T-helper 22 cell (primary cell): ENCODE data around the gene SIRT2.
"Not testable (repeated sequence)": the region's sequence is repeated elsewhere in the genome, so short reads cannot be mapped to it uniquely, and the experiment has no call there.

Source experiments
- DNase-seq: peaks from one replicate; pipeline ENCODE4 v3.0.0-alpha.2; 2020; ENCODE audit warnings: low read depth

Gene SIRT2

DNA sequence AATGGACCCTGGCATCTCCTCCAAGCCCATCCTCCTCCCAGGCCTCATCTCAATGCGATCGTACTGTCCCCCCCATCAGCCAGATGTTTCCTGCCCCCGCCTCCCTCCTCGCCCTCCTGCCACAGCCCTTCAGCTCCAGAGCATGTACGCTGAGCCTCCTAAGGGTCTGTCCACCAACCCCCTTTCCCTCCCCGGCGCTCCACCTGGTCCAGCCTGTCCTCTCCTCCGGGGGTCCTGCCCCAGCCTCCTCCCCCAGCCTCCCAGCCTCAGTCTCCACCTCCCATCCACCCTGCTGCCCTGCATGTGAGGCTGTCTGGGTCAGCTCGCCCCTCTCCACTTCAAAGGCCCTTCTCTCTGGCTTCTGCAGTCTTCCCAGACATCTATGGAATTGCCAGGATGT lies 4.5 kb downstream of the SIRT2 start:
- DNase-seq, result no peak

DNA sequence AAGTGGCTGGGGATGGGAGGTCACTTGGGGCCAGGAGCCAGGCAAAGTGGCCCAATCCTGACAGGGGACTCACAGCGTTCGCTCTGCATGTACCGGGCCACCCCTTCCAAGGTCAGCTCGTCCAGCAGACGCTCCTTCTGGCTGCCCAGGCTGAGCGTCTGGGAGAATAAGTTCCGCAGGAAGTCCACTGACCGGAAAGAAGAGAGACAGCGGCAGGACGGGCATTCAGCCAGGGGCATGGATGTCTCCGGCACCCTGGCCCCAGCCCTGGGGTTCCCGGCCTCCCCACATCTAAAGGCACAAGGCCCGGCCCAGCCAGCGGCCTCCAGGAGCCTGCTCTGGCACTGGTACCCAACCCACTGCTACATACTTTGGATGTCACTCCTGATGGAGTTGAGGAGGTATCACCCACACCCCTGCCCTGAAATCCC lies 6.1 kb downstream of the SIRT2 start:
- DNase-seq, result no peak

- DNase-seq, result no peak
Observed at GRCh38 chr19:38892841-38893240, 6.6 kb downstream of the SIRT2 start.

- DNase-seq, result no peak
Observed at GRCh38 chr19:38891771-38892170, 7.6 kb downstream of the SIRT2 start.

- DNase-seq, result no peak
Observed at GRCh38 chr19:38890686-38891085, 8.7 kb downstream of the SIRT2 start.

DNA sequence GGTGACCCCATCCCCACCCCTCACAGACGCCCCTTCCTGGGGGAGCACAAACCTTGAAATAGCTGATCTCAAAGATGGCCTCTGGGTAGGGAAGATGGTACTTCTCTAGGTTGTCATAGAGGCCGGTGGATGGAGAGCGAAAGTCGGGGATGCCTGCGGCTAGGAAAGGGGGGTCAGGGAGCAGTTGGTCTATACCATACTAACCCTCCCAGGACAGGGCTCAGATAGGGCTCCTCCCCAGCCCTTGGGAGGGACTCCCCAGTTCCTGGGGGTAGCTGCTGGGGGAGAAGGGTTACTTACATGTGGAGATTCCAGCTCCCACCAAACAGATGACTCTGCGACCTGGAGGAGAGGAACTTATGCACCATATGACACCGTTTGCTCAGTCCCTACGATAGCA lies 9.6 kb downstream of the SIRT2 start:
- DNase-seq, result no peak

- DNase-seq, result no peak
Observed at GRCh38 chr19:38888876-38889275, 10.5 kb downstream of the SIRT2 start.

- not testable (repeated sequence) for DNase-seq
Observed at GRCh38 chr19:38884691-38885090, 14.7 kb downstream of the SIRT2 start.

GRCh38 chr19:38883286-38883685 lies 16.1 kb downstream of the SIRT2 start:
- no peak for DNase-seq

- DNase-seq, result no peak
Observed at GRCh38 chr19:38880882-38881609, 18.4 kb downstream of the SIRT2 start.

GRCh38 chr19:38880076-38880881 lies 19.1 kb downstream of the SIRT2 start:
- no peak for DNase-seq

GRCh38 chr19:38879400-38879751 lies 20.0 kb downstream of the SIRT2 start:
- DNase-seq, result no peak

DNA sequence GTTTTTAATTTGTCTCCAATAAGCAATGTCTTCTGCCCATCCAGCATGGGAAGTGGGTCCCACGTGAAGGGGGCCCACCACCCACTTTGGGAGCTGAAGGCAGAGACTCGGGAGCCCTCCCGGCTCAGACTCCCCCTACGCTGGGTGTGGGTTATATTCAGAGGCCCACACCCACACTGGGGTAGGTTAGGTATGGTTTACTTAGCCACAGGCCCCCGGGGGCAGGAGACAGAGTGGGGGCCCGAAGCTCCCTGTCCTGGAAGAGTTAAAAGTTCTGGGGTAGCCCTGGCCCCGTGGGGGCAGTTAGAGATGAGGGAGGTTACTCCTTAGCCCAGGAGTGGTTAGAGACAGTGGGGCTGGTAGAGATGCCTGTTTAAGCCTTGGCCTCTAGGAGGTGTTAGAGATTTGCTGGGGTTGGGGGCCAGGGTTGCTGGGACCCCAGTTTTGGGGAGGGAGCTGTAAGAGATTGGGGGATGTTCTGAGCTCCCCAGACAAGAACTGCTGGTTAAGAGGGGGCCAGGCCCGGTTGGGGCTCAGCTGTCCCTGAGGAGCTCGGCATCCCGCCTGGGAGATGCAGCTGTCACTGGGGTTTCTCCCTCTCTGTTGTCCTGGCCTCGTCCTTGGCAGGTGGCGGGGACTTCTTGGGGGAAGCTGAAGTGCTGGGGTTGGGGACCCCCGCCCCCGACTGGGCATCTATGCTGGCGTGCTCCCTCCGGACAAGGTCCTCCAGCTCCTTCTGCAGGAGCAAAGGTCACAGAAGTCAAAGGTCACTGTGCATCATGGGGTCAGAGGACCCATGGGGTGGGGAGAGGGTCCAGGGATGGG lies 20.6 kb downstream of the SIRT2 start:
- no peak for DNase-seq

DNA sequence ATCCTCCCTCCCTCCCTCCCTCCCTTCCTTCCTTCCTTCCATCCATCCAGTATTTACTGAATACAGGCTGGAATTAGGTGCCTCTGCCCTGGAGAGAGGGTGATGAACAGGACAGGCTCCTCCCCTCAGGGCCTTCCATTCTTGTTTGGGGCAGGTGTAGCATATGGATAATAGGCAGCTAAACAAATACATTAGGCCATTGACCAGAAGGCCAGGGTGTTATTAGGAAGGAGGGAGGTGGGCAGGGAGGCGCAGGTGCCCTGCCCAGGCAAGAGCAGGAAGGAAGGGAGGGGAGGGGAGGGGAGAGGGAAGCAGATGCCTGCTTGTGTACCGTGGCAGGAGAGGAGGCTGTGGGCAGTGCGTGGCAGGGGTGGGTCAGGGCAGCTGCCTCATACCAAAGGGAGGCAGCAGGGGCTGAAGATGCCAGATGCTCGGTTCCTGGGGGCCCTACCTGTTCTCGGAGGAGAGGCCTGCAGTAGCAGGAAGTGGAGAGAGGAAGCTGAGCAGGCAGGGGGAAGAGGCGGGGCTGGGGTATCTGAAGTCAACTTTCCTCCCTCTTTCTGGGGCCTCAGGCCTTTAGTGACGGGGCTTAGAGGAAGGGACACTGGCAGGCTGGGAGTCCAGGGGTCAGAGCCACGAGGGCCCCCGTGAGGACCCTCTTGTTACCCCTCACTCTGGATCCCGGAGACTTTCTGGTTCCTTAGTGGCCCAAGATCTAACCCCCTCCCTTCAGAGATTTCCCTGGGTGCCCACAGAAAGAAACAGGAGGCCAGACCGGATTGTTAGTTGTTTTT lies 21.4 kb downstream of the SIRT2 start, which contains the start of gene RINL:
Gene RINL (minus strand): TSS at position 495 of the 794 bp plus-strand sequence. CDS start 1,533 bp downstream, outside the sequence.
- peak; percentile 49 for DNase-seq

GRCh38 chr19:38875656-38876395 lies 23.6 kb downstream of the SIRT2 start:
- no peak for DNase-seq

DNA sequence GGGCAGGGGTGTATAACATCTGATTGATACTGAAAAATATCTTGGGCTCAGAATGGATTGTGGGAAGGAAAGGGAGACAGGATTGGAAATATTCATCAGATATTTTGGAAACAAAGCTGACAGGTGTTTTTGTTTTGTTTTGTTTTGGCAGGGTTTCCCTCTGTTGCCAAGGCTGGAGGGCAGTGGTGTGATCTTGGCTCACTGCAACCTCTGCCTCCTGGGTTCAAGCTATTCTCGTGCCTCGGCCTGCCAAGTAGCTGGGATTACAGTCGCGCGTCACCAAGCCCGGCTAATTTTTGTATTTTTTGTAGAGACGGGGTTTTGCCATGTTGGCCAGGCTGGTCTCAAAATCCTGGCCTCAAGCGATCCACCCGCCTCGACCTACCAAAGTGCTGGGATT lies 26.0 kb downstream of the SIRT2 start:
- not testable (repeated sequence) for DNase-seq

- DNase-seq, result no peak
Observed at GRCh38 chr19:38870612-38871011, 28.8 kb downstream of the SIRT2 start.

DNA sequence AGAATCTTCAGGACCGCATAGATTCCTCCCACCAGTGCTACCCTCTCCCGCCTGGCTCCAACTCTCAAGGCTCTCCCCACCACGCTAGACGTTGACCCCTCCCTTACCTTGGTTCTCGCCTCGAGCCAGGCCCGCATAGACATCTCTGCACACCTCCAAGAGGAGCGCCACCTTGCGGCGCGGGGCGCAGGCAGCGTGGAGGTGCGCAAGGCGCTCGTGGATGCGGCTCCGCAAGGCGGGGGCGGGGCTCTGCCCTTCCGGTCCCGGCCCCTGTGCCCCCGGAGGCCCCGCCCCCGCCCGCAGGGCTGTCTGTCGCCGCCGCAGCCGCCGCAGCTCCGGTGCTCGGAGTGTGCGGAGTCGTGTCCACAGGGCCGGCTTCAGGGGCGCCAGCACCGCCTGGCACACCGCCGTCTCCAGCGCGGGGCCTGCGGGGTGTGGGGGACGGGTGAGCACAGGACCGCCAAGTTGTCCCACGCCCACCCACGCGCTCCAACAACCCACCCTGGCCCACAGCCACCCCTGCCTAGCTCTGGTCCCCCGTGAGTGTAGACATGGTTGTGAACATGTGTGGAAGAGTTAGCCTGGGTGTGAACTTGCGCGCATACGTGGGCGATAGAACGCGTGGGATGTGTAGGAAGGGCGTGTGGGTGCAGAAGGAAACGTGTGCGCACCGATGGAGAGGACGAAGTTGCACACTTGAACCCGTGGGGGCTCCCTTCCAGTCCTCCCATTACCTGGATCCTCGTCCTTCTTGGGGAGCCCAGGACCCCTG lies 29.4 kb downstream of the SIRT2 start:
- DNase-seq, result peak; percentile 87

DNA sequence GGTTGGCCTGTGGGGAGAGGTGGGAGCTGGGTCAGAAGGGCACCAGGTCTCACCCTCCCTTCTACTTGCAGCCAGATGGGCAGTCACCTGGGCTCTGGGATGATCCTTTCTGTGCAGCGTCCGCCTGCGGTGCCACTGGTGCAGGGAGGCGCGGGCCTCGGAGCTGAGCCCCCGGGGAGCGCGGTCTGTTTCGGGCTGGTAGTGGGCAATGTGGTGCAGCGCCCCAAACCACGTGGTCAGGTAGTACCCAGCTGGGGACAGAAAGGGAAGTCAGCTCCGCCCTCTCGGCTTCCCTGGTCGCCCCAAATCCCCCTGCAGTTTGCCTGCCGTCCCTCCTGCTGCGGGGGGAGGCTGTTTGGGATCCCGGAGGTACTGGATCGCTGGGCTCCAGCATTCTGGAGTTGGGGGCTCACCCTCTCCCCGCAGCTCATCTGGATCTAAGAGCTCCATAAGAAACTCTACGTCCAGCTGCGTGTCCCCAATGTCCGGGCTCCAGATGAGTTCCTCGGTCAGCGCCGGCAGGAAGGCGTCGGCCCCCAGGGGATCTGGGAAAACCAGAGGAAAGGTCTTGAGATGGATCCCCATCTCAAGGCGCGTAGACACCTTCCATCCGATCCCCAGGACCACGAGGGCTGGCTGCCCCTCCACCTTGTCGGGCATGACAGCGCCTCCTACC lies 30.1 kb downstream of the SIRT2 start:
- DNase-seq, result no peak

GRCh38 chr19:38868551-38868950 lies 30.9 kb downstream of the SIRT2 start:
- DNase-seq, result no peak
